Measurements from ENCODE around the gene RPH3AL.

GRCh38 chr17:246851-247421, 105.7 kb downstream of the RPH3AL start:
- TF ChIP-seq CTCF (IDR thresholded peaks at IDR 0.05) (no peak), POLR2A (IDR thresholded peaks at IDR 0.05) (no peak)

All from ovary (tissue), 3 donors.